Measurements from ENCODE around the gene PARVA.
A peak's percentile ranks its signal among the peaks of the same experiment; 100 is the strongest.

PARVA gene

GRCh38 chr11:12388173-12388572 is 10.8 kb downstream of the PARVA start:
- H3K4me1 ChIP-seq (ENCODE audit: control insufficient read depth, insufficient read depth, low read depth, low read length), result peaks cover 12% of the 10 kb centered on the region
- peak overlapping the region; percentile 56 for H3K9ac ChIP-seq (ENCODE audit: low read length)
- peaks cover under 1% of the 10 kb centered on the region for H3K9me3 ChIP-seq (ENCODE audit: control insufficient read depth, low read length)
- no peaks in the 10 kb centered on the region for H3K27me3 ChIP-seq (ENCODE audit: control insufficient read depth in 1 of 2, insufficient read depth in 1 of 2, low read length in 2 of 2)
- H2BK5ac ChIP-seq (ENCODE audit: low read depth, low read length, poor library complexity, severe bottlenecking), result no peak overlapping the region
- H3K23ac ChIP-seq (ENCODE audit: low read length in 2 of 2), result no peak overlapping the region
- H4K91ac ChIP-seq (ENCODE audit: low read length), result no peak overlapping the region
- H3K79me1 ChIP-seq (replicated peaks; ENCODE audit: low read length, poor library complexity, severe bottlenecking), result peaks cover 10% of the 10 kb centered on the region
- no peak overlapping the region for H3K27ac ChIP-seq (ENCODE audit: low read length, poor library complexity, severe bottlenecking)
- peak overlapping the region; percentile 20 for H2AK5ac ChIP-seq (ENCODE audit: low read length, severe bottlenecking)
- no peak overlapping the region for H2BK15ac ChIP-seq (ENCODE audit: low read depth, poor library complexity, severe bottlenecking)
- no peak overlapping the region for H2AFZ ChIP-seq (ENCODE audit: low read depth, low read length)
- H4K8ac ChIP-seq (ENCODE audit: low read length), result no peak overlapping the region
- H2BK12ac ChIP-seq (ENCODE audit: low read length in 2 of 2), result no peak overlapping the region
- no peak overlapping the region for H3K4ac ChIP-seq (ENCODE audit: low read depth in 1 of 2, low read length in 2 of 2)
- no peak overlapping the region for H3K14ac ChIP-seq (ENCODE audit: low read length in 2 of 2)
- no peak overlapping the region for H3K18ac ChIP-seq (ENCODE audit: low read depth in 1 of 2, low read length in 2 of 2)
- 92% methylated on average over 2 of the region's 3 CpGs for WGBS
- peak overlapping the region in 1 of 2 experiments; percentile 49 for H3K4me3 ChIP-seq (ENCODE audit: insufficient read depth in 1 of 2, low read depth in 1 of 2, low read length in 2 of 2)
- no peak overlapping the region for H3K4me2 ChIP-seq (ENCODE audit: low read length, poor library complexity, severe bottlenecking)
- H3K36me3 ChIP-seq (ENCODE audit: control insufficient read depth in 1 of 2, insufficient read depth in 2 of 2, low read depth in 1 of 2, low read length in 2 of 2), result peaks cover 0 to 2% of the 10 kb centered on the region in 2 experiments
- H2BK120ac ChIP-seq (ENCODE audit: low read depth, low read length), result no peak overlapping the region
- DNase-seq, result no peak

GRCh38 chr11:12388939-12389670 is 11.7 kb downstream of the PARVA start:
- Histone ChIP-seq H4K8ac (ENCODE audit: low read length) (no peak overlapping the region), H2BK5ac (ENCODE audit: low read depth, low read length, poor library complexity, severe bottlenecking) (no peak overlapping the region), H3K18ac (ENCODE audit: low read depth in 1 of 2, low read length in 2 of 2) (no peak overlapping the region), H3K4me3 (ENCODE audit: insufficient read depth in 1 of 2, low read depth in 1 of 2, low read length in 2 of 2) (no peak overlapping the region), H2AFZ (ENCODE audit: low read depth, low read length) (no peak overlapping the region), H3K4ac (ENCODE audit: low read depth in 1 of 2, low read length in 2 of 2) (no peak overlapping the region), H3K79me1 (replicated peaks; ENCODE audit: low read length, poor library complexity, severe bottlenecking) (peaks cover 16% of the 10 kb centered on the region), H4K91ac (ENCODE audit: low read length) (no peak overlapping the region), H3K27ac (ENCODE audit: low read length, poor library complexity, severe bottlenecking) (no peak overlapping the region), H2BK12ac (ENCODE audit: low read length in 2 of 2) (no peak overlapping the region), H3K27me3 (ENCODE audit: control insufficient read depth in 1 of 2, insufficient read depth in 1 of 2, low read length in 2 of 2) (no peaks in the 10 kb centered on the region), H3K9ac (ENCODE audit: low read length) (no peak overlapping the region), H2AK5ac (ENCODE audit: low read length, severe bottlenecking) (no peak overlapping the region), H3K14ac (ENCODE audit: low read length in 2 of 2) (no peak overlapping the region), H3K4me2 (ENCODE audit: low read length, poor library complexity, severe bottlenecking) (no peak overlapping the region), H2BK120ac (ENCODE audit: low read depth, low read length) (no peak overlapping the region), H3K9me3 (ENCODE audit: control insufficient read depth, low read length) (peaks cover 5% of the 10 kb centered on the region), H3K23ac (ENCODE audit: low read length in 2 of 2) (no peak overlapping the region), H3K36me3 (ENCODE audit: control insufficient read depth in 1 of 2, insufficient read depth in 2 of 2, low read depth in 1 of 2, low read length in 2 of 2) (peaks cover 3 to 10% of the 10 kb centered on the region in 2 experiments), H3K4me1 (ENCODE audit: control insufficient read depth, insufficient read depth, low read depth, low read length) (peaks cover 12% of the 10 kb centered on the region), H2BK15ac (ENCODE audit: low read depth, poor library complexity, severe bottlenecking) (no peak overlapping the region)
- no peak for DNase-seq
- WGBS, result 100% methylated on average over 1 of the region's 2 CpGs

GRCh38 chr11:12389676-12390657 is 12.6 kb downstream of the PARVA start:
- peak overlapping the region in 1 of 2 experiments; percentile 42 for H3K18ac ChIP-seq (ENCODE audit: low read depth in 1 of 2, low read length in 2 of 2)
- no peak overlapping the region for H2AFZ ChIP-seq (ENCODE audit: low read depth, low read length)
- H3K14ac ChIP-seq (ENCODE audit: low read length in 2 of 2), result no peak overlapping the region
- H3K27me3 ChIP-seq (ENCODE audit: control insufficient read depth in 1 of 2, insufficient read depth in 1 of 2, low read length in 2 of 2), result no peaks in the 10 kb centered on the region
- H2BK120ac ChIP-seq (ENCODE audit: low read depth, low read length), result no peak overlapping the region
- no peak overlapping the region for H2AK5ac ChIP-seq (ENCODE audit: low read length, severe bottlenecking)
- H4K8ac ChIP-seq (ENCODE audit: low read length), result no peak overlapping the region
- peaks cover 5% of the 10 kb centered on the region for H3K9me3 ChIP-seq (ENCODE audit: control insufficient read depth, low read length)
- H3K9ac ChIP-seq (ENCODE audit: low read length), result peak overlapping the region; percentile 44
- no peak overlapping the region for H2BK5ac ChIP-seq (ENCODE audit: low read depth, low read length, poor library complexity, severe bottlenecking)
- H3K36me3 ChIP-seq (ENCODE audit: control insufficient read depth in 1 of 2, insufficient read depth in 2 of 2, low read depth in 1 of 2, low read length in 2 of 2), result peaks cover 3 to 15% of the 10 kb centered on the region in 2 experiments
- H3K4me1 ChIP-seq (ENCODE audit: control insufficient read depth, insufficient read depth, low read depth, low read length), result peaks cover 12% of the 10 kb centered on the region
- WGBS, result 71% methylated on average over 8 of the region's 10 CpGs
- no peak overlapping the region for H2BK15ac ChIP-seq (ENCODE audit: low read depth, poor library complexity, severe bottlenecking)
- no peak overlapping the region for H2BK12ac ChIP-seq (ENCODE audit: low read length in 2 of 2)
- H3K79me1 ChIP-seq (replicated peaks; ENCODE audit: low read length, poor library complexity, severe bottlenecking), result peaks cover 18% of the 10 kb centered on the region
- no peak overlapping the region for H3K23ac ChIP-seq (ENCODE audit: low read length in 2 of 2)
- no peak overlapping the region for H3K4me3 ChIP-seq (ENCODE audit: insufficient read depth in 1 of 2, low read depth in 1 of 2, low read length in 2 of 2)
- peak overlapping the region in 1 of 2 experiments; percentile 13 for H3K4ac ChIP-seq (ENCODE audit: low read depth in 1 of 2, low read length in 2 of 2)
- DNase-seq, result no peak
- no peak overlapping the region for H4K91ac ChIP-seq (ENCODE audit: low read length)
- H3K27ac ChIP-seq (ENCODE audit: low read length, poor library complexity, severe bottlenecking), result no peak overlapping the region
- H3K4me2 ChIP-seq (ENCODE audit: low read length, poor library complexity, severe bottlenecking), result no peak overlapping the region

- H4K91ac ChIP-seq (ENCODE audit: low read length), result no peak overlapping the region
- H2AK5ac ChIP-seq (ENCODE audit: low read length, severe bottlenecking), result no peak overlapping the region
- H3K4ac ChIP-seq (ENCODE audit: low read depth in 1 of 2, low read length in 2 of 2), result peak overlapping the region in 1 of 2 experiments; percentile 13
- H3K4me3 ChIP-seq (ENCODE audit: insufficient read depth in 1 of 2, low read depth in 1 of 2, low read length in 2 of 2), result no peak overlapping the region
- H3K27ac ChIP-seq (ENCODE audit: low read length, poor library complexity, severe bottlenecking), result no peak overlapping the region
- no peak overlapping the region for H2BK12ac ChIP-seq (ENCODE audit: low read length in 2 of 2)
- H4K8ac ChIP-seq (ENCODE audit: low read length), result peak overlapping the region; percentile 56
- H3K23ac ChIP-seq (ENCODE audit: low read length in 2 of 2), result no peak overlapping the region
- peaks cover 12% of the 10 kb centered on the region for H3K4me1 ChIP-seq (ENCODE audit: control insufficient read depth, insufficient read depth, low read depth, low read length)
- H2BK120ac ChIP-seq (ENCODE audit: low read depth, low read length), result no peak overlapping the region
- H2BK5ac ChIP-seq (ENCODE audit: low read depth, low read length, poor library complexity, severe bottlenecking), result no peak overlapping the region
- peak overlapping the region; percentile 44 for H3K9ac ChIP-seq (ENCODE audit: low read length)
- peaks cover 3 to 22% of the 10 kb centered on the region in 2 experiments for H3K36me3 ChIP-seq (ENCODE audit: control insufficient read depth in 1 of 2, insufficient read depth in 2 of 2, low read depth in 1 of 2, low read length in 2 of 2)
- H3K9me3 ChIP-seq (ENCODE audit: control insufficient read depth, low read length), result peaks cover 5% of the 10 kb centered on the region
- H3K14ac ChIP-seq (ENCODE audit: low read length in 2 of 2), result no peak overlapping the region
- no peak overlapping the region for H3K18ac ChIP-seq (ENCODE audit: low read depth in 1 of 2, low read length in 2 of 2)
- H3K79me1 ChIP-seq (replicated peaks; ENCODE audit: low read length, poor library complexity, severe bottlenecking), result peaks cover 21% of the 10 kb centered on the region
- no peak for DNase-seq
- H3K27me3 ChIP-seq (ENCODE audit: control insufficient read depth in 1 of 2, insufficient read depth in 1 of 2, low read length in 2 of 2), result no peaks in the 10 kb centered on the region
- H2BK15ac ChIP-seq (ENCODE audit: low read depth, poor library complexity, severe bottlenecking), result no peak overlapping the region
- no peak overlapping the region for H2AFZ ChIP-seq (ENCODE audit: low read depth, low read length)
- H3K4me2 ChIP-seq (ENCODE audit: low read length, poor library complexity, severe bottlenecking), result no peak overlapping the region
Observed at GRCh38 chr11:12390687-12391110, 13.3 kb downstream of the PARVA start.
